ENCODE data around the gene CPXM2.

DNA sequence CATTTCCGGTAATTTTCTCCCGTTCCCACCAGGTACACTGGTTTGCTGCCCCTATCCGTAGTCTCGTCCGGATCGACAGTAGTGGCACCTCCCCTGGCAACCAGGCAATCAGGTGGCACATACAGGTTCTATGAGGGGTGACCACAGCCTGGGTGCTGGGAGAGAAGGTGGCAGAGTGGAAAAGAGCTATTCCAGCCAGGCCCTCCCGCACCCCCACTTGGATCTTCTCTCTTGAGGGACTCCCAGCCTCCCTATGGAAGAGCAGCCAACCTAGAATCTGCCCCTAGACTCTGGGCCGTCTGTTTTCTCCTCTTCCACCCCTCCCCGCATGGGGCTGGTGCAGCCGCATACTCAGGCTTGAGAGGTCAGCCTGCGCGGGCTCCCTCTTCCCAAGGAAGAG lies 166.9 kb downstream of the CPXM2 start:
- TF ChIP-seq, protein P1, sequence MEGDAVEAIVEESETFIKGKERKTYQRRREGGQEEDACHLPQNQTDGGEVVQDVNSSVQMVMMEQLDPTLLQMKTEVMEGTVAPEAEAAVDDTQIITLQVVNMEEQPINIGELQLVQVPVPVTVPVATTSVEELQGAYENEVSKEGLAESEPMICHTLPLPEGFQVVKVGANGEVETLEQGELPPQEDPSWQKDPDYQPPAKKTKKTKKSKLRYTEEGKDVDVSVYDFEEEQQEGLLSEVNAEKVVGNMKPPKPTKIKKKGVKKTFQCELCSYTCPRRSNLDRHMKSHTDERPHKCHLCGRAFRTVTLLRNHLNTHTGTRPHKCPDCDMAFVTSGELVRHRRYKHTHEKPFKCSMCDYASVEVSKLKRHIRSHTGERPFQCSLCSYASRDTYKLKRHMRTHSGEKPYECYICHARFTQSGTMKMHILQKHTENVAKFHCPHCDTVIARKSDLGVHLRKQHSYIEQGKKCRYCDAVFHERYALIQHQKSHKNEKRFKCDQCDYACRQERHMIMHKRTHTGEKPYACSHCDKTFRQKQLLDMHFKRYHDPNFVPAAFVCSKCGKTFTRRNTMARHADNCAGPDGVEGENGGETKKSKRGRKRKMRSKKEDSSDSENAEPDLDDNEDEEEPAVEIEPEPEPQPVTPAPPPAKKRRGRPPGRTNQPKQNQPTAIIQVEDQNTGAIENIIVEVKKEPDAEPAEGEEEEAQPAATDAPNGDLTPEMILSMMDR (IDR thresholded peaks at IDR 0.05): no peak
- TF ChIP-seq POLR2A (IDR thresholded peaks at IDR 0.05) (no peak), POLR2AphosphoS5 (IDR thresholded peaks at IDR 0.05; ENCODE audit: insufficient read depth in 1 of 2, low read depth in 1 of 2) (no peak)
